ENCODE data around the gene LEKR1. TPM values are rescaled to one million over a fixed set of nuclear protein-coding genes. Genes with fewer than 3 reads are reported as not detected.

The LEKR1 gene
- polyA plus RNA-seq, 1 donor from 2014 or later = 2.7 TPM

DNA sequence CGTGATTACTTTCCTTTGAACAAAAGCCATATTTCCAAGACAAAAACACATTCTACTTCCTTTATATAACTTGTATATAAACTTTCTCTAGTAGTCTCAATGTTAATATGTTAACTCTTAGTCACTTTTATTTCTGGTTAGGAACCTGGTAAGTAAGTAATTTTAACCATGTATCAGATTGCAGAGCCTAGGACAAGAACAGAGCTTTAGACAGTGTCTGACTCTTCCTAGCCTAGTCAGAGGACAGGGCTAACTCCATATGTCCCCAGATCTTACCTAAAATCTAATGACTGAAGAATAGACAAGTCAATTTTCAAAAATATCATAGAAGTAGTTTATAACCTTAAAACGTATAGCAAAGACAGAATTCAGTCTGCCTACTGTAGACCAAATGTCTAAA lies 8.3 kb downstream of the LEKR1 start:
- Histone ChIP-seq H3K79me2 (replicated peaks; ENCODE audit: insufficient read depth, low read length) (no peaks in the 10 kb centered on the region), H3K4me2 (ENCODE audit: low read length) (no peak overlapping the region), H3K27ac (ENCODE audit: low read length) (no peak overlapping the region), H3K36me3 (ENCODE audit: insufficient read depth, low read length) (no peaks in the 10 kb centered on the region), H4K20me1 (ENCODE audit: insufficient read depth) (no peaks in the 10 kb centered on the region), H2AFZ (ENCODE audit: low read depth, low read length) (no peak overlapping the region), H3K27me3 (ENCODE audit: insufficient read depth, low read depth, low read length) (no peaks in the 10 kb centered on the region), H3K4me3 (ENCODE audit: low read length) (no peak overlapping the region), H3K9ac (ENCODE audit: low read length) (no peak overlapping the region), H3K9me3 (ENCODE audit: low read length) (no peaks in the 10 kb centered on the region), H3F3A (ENCODE audit: insufficient read depth, low read length, poor library complexity, severe bottlenecking) (no peaks in the 10 kb centered on the region), H3K9me2 (ENCODE audit: insufficient read depth, low read length) (no peaks in the 10 kb centered on the region)
- TF ChIP-seq, protein P1, sequence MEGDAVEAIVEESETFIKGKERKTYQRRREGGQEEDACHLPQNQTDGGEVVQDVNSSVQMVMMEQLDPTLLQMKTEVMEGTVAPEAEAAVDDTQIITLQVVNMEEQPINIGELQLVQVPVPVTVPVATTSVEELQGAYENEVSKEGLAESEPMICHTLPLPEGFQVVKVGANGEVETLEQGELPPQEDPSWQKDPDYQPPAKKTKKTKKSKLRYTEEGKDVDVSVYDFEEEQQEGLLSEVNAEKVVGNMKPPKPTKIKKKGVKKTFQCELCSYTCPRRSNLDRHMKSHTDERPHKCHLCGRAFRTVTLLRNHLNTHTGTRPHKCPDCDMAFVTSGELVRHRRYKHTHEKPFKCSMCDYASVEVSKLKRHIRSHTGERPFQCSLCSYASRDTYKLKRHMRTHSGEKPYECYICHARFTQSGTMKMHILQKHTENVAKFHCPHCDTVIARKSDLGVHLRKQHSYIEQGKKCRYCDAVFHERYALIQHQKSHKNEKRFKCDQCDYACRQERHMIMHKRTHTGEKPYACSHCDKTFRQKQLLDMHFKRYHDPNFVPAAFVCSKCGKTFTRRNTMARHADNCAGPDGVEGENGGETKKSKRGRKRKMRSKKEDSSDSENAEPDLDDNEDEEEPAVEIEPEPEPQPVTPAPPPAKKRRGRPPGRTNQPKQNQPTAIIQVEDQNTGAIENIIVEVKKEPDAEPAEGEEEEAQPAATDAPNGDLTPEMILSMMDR (IDR thresholded peaks at IDR 0.05; ENCODE audit: poor library complexity, severe bottlenecking) = no peak
- TF ChIP-seq RAD21 (conservative IDR thresholded peaks at IDR 0.05) (no peak), MXI1 (conservative IDR thresholded peaks at IDR 0.05; ENCODE audit: poor library complexity, severe bottlenecking) (no peak), EZH2 (IDR thresholded peaks at IDR 0.05; ENCODE audit: borderline replicate concordance, insufficient read depth, low read length, poor library complexity, severe bottlenecking) (no peak), REST (IDR thresholded peaks at IDR 0.05; ENCODE audit: borderline replicate concordance) (no peak), TAF1 (IDR thresholded peaks at IDR 0.05; ENCODE audit: low read depth) (no peak), POLR2AphosphoS5 (IDR thresholded peaks at IDR 0.05) (no peak), SMC3 (conservative IDR thresholded peaks at IDR 0.05; ENCODE audit: poor library complexity) (no peak), EP300 (conservative IDR thresholded peaks at IDR 0.05; ENCODE audit: poor library complexity, severe bottlenecking) (no peak)

DNA sequence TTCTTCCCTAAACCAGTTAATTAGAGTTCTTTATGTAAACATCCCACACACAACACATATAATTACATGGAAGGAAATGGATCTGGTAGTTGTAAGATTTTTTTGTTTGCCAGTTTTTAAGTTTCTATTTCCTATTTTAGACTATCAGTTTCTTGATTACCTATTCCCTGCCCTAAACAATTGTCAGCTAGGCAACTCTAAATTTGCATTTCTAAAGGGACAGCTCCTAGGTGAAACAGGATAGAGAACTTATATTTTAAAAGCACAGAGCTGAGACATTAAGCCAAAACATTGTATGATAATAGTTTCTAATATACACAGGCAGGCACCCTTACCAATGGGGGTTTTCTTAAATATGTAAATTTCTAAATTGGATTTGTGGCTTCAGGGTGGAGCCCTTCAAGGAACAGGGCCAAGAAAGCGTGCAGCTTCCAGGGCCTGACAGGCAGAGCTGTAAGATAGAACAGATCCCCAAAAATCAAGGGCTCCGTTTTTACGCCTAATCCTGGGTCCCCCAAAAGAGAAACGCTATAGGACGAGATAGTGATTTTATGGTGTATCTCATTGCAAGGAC lies 8.9 kb downstream of the LEKR1 start:
- Histone ChIP-seq H4K20me1 (ENCODE audit: insufficient read depth) (no peaks in the 10 kb centered on the region), H2AFZ (ENCODE audit: low read depth, low read length) (no peak overlapping the region), H3K4me3 (ENCODE audit: low read length) (no peak overlapping the region), H3K27ac (ENCODE audit: low read length) (no peak overlapping the region), H3K9me3 (ENCODE audit: low read length) (no peaks in the 10 kb centered on the region), H3K79me2 (replicated peaks; ENCODE audit: insufficient read depth, low read length) (no peaks in the 10 kb centered on the region), H3K9me2 (ENCODE audit: insufficient read depth, low read length) (no peaks in the 10 kb centered on the region), H3K4me2 (ENCODE audit: low read length) (no peak overlapping the region), H3K27me3 (ENCODE audit: insufficient read depth, low read depth, low read length) (no peaks in the 10 kb centered on the region), H3F3A (ENCODE audit: insufficient read depth, low read length, poor library complexity, severe bottlenecking) (no peaks in the 10 kb centered on the region), H3K36me3 (ENCODE audit: insufficient read depth, low read length) (no peaks in the 10 kb centered on the region), H3K9ac (ENCODE audit: low read length) (no peak overlapping the region)
- TF ChIP-seq TAF1 (IDR thresholded peaks at IDR 0.05; ENCODE audit: low read depth) (no peak), SMC3 (conservative IDR thresholded peaks at IDR 0.05; ENCODE audit: poor library complexity) (no peak), EP300 (conservative IDR thresholded peaks at IDR 0.05; ENCODE audit: poor library complexity, severe bottlenecking) (no peak), POLR2AphosphoS5 (IDR thresholded peaks at IDR 0.05) (no peak), MXI1 (conservative IDR thresholded peaks at IDR 0.05; ENCODE audit: poor library complexity, severe bottlenecking) (no peak), EZH2 (IDR thresholded peaks at IDR 0.05; ENCODE audit: borderline replicate concordance, insufficient read depth, low read length, poor library complexity, severe bottlenecking) (no peak), RAD21 (conservative IDR thresholded peaks at IDR 0.05) (no peak), REST (IDR thresholded peaks at IDR 0.05; ENCODE audit: borderline replicate concordance) (no peak)
- TF ChIP-seq, protein P1 (IDR thresholded peaks at IDR 0.05; ENCODE audit: poor library complexity, severe bottlenecking) = no peak

All from neural cell (in vitro differentiated cells).